Hepatic stellate cell (primary cell): ENCODE measurements around the gene GLYATL2.

Experiments used
- DNase-seq: peaks from one replicate; pipeline ENCODE4 v3.0.0; 2011; ENCODE audit warnings: low spot score

Gene GLYATL2, protein sequence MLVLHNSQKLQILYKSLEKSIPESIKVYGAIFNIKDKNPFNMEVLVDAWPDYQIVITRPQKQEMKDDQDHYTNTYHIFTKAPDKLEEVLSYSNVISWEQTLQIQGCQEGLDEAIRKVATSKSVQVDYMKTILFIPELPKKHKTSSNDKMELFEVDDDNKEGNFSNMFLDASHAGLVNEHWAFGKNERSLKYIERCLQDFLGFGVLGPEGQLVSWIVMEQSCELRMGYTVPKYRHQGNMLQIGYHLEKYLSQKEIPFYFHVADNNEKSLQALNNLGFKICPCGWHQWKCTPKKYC

DNA sequence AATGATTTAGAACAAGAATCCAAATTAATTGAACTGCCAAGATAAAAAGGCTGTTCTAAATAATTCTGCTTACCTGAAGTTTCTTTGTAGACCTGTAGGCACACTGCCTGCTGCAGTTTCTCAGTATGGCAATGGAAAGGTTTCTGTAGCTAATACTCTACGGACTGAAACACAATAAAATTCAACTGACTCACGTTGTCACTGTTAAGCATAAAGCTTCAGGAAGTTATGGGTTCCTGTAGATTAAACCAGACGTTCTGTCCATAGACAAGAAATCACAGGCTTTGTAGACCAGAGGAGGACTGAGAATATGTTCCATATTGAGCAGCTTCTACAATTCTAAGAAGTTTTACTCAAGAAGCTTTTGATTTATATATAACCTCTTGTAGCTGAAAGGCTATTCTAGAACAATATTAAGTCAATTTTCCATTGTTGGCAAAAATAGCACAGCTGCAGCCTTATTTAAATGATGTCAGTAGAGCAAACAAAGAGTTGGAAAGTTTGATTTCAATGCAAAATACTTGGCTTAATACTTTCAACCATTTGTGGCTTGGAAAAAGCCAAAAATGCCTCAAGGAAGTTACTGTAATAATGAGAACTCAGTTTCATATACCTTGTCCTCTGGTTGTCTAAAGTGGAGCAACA is at the start of gene GLYATL2:
TSS of gene GLYATL2 (minus strand) at position 344 of the 645 bp plus-strand sequence. CDS start 5,092 bp downstream, outside the sequence.
- DNase-seq: no peak

GRCh38 chr11:58893899-58894298 is 49.4 kb upstream of the GLYATL2 start:
- DNase-seq: no peak

DNA sequence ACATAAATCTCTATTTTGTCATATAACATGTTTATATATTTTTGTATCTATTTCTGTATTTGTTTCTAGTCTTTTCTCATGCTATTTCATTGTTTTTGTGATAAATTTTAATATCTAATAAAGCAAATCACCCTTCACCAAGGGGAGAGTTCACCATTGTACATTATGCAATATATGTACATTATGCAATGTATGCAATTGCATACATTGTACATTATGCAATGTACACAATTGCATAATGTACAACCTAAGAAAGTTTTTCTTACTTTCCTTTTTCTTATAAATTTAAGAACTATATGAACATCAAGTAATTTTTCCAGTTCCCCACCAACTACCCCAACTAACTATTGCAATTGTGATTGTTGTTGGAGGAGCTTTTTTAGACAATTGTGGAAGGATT is 44.1 kb upstream of the GLYATL2 start:
- no peak for DNase-seq

GRCh38 chr11:58887452-58887851 is 42.9 kb upstream of the GLYATL2 start:
- no peak for DNase-seq

GRCh38 chr11:58880625-58881024 is 36.1 kb upstream of the GLYATL2 start:
- DNase-seq: no peak

DNA sequence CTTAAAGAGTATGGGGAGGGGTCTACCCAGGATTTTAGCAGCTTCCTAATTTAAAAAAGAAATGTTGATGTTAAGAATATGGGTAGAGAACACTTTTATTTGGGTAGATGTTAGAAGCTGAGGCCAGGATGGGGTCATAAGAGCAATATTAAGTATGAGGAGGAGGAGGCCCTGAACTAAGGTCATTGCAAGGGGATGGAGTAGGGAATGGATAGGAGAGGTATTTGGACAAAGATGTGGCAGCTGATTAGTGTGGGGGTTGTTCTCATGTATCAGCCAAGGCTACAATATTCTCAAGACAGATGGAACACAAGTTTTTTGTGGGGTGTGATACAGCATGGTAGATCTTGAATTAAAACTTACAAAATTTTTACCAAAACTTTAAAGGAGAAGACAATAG is 35.7 kb upstream of the GLYATL2 start:
- DNase-seq: no peak

GRCh38 chr11:58867556-58867955 is 23.1 kb upstream of the GLYATL2 start:
- DNase-seq: no peak

DNA sequence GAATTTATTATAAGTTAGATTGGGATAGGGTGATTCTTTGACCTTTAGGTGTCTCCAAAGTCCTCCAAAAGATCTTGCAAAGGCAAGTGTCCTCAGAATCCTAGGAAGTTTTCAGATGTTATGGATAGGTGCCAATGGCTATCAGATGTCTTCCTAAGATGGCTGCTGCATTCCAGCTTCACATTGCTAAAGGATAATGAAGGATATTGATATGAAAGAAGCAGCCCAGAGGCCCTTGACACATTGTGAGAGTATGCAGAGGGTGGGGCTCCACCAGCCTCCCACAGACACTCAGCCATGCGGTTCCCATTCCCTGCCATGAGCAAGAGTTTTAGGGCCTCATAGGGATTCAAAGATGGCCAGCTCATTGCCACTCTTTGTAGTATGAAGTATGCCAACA is 22.3 kb upstream of the GLYATL2 start:
- no peak for DNase-seq

DNA sequence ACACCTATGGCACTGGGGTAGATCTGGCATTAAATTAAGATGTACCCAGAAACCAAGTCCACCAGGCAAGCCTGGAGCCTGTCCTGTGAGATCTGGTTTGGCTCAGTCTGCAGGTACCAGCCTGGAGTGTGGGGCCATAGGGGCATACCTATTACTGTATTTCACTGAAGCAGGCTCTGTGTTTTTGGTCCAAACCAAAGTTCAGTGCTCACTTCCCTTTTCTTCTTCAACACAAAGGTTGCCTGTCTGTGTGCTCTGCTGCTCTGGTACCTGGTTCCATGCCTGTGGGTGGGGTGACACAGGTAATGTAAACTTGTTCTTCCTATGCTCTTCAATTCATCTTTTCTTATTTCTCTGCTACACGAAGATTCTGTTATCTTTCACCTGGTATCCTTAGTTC is 19.8 kb upstream of the GLYATL2 start:
- no peak for DNase-seq

DNA sequence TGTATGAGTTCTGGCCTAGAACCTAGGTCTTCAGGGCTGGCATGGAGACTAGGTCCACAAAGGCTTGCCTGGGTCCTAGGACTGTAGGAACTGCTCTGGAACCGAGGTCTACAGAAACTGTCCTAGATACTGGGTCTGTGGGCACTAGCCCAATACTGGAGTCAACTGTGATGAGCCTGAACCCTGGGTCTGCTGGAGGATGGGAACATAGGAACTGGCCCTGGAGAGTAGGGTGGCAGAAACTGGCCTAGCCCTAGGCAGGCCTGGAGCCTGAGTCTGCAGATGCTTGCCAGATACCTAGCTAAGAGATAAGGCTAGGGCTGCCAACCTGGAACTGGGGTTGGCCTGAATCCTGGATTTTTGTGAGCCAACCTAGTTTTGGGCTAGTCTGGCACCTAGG is 19.2 kb upstream of the GLYATL2 start:
- DNase-seq: no peak

DNA sequence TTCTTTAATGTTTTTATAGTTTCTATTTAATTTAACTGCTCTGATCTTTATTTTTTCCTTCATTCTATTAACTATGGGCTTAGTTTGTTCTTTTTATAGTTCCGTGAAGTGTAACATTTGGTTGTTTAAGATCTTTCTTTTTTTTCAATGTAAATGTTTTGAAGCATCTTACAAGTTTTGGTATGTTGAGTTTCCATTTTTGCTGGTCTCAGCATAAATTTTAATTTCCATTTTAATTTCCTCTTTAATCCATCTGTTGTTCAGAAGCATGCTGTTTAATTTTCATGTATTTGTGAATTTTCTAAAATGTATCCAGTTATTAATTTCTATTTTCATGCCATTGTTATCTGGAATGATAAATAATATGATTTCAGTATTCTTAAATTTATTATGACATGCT is 17.0 kb upstream of the GLYATL2 start:
- no peak for DNase-seq

GRCh38 chr11:58856806-58857205 is 12.3 kb upstream of the GLYATL2 start:
- DNase-seq: no peak

DNA sequence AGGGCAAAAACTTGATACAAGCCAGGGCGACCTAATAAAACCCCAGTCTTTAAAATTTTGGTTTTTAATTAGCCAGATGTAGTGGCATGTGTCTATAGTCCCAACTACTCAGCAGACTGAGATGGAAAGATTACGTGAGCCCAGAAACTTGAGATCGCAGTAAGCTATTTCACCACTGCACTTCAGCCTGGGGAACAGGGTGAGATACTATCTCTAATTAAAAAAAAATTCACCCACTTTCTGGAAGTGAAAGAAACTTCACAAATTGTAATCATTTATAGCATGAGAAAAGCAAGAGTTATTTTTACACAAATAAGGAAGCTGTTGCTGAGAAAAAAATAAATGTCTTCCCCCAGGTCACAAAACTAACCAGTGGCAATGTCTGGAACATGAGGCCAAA is 882 bp upstream of the GLYATL2 start:
- DNase-seq: no peak

DNA sequence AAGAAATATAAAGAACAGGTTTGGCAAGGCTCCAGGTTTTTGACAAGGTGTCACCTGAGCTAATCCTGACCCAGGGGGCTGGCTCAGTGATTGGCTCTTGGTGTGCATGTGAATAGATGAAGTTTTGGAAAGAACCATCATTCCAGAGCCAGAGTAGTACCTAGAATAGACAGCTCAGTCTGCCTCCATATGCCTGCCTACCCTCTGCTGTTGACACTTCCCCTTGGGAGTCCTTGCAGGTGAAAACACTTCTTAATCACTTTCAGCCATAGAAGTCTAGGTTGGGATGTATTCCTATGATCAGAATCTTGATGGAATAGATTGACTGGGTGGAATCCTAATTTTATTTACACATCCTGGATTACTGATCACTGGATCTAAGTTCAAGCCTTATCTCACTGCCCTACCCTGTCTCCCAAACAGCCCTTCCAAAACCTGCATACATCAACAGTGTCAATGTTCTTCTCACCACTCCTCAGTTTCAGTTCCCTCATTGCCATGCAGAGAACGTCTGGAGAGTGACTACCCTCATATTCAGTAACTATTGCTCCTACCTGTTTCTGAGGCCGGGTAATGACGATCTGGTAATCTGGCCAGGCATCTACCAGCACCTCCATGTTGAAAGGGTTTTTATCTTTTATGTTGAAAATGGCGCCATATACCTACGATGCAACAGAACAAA is 6.7 kb downstream of the GLYATL2 start:
- DNase-seq: no peak

- DNase-seq: no peak
These were observed 12.4 kb downstream of the GLYATL2 start for GRCh38 chr11:58832056-58832645.

DNA sequence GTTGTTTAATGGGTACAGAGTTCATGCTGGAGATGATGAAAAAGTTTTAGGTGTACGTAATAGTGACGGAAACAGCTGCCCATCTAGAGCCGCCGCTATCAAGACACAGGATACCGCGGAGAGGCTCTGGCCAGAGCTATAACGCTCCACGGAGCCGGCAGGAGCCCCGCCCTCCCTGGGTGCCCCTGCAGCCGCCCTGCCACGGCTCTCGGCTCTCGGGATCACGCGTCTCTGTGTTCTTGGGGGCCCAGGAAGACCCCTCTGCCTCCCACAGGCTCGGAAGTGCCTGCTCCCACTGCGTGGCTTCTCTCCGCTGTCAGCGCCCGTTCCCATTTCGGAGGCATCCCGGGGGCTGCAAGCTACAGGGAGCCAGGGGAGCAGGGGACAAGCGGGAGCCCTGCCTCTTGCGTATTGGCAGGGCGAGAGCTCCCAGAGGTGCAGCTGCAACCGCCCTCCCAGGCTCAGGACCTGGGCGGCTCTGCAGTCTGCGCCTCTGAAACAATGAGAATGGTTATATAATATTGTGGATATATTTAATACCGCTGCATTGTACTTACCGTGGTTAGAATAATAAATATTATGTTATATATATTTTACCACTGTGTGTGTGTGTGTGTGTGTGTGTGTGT is 13.7 kb downstream of the GLYATL2 start:
- DNase-seq: no peak

- DNase-seq: no peak
These were observed 14.7 kb downstream of the GLYATL2 start for GRCh38 chr11:58829786-58830185.

- DNase-seq: no peak
These were observed 30.8 kb downstream of the GLYATL2 start for GRCh38 chr11:58813693-58814092.

GRCh38 chr11:58811499-58811898 is 33.0 kb downstream of the GLYATL2 start:
- no peak for DNase-seq

DNA sequence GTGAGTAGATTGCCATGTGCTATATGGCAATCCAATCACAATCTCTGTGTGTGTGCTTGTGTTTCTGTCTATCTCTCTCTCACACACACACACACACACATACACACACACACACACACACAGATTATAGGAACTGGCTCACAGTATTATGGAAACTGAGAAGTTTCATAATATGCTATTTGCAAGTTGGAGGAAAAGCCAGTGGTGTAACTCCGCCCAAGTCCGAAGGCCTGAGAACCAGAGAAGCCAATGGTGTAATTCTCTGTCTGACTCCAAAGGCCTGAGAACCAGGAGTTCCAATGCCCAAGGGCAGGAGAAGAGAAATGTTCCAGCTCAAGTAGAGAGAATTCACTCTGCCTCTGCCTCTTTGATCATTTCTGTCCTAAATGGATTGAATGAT is 37.2 kb downstream of the GLYATL2 start:
- DNase-seq: no peak

- DNase-seq: no peak
These were observed 39.4 kb downstream of the GLYATL2 start for GRCh38 chr11:58805065-58805464.

GRCh38 chr11:58801974-58802545 is 42.4 kb downstream of the GLYATL2 start:
- DNase-seq: no peak
